ENCODE data around the gene HECW1.

DNA sequence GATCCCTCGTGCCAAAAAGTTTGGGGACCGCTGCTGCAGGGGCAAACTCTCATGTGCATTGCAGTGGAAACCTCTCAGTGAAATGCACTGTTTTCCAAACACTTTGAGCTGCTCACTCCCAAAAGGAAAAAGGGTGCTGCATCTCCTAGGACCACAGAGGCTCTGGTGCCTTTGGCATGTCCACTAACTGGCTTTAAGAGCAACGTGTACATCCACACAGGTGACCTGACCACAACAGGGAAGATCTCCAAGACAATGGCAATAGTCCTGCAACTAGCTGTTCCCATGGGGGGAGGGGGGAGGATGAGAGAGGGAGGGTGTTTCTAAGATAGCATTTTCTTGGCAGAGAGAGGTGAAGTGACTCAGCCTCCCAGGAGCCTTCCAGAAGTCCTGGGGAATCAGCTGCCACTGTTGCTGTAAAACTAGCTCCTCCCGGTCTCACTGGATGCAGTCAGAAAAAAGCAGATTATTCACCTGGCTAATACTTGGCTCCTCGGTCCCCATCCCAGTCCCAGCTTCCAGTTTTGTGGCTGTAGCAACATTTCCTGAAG lies 181.7 kb downstream of the HECW1 start:
- TF ChIP-seq POLR2A (IDR thresholded peaks at IDR 0.05): no peak
- TF ChIP-seq, protein P1, sequence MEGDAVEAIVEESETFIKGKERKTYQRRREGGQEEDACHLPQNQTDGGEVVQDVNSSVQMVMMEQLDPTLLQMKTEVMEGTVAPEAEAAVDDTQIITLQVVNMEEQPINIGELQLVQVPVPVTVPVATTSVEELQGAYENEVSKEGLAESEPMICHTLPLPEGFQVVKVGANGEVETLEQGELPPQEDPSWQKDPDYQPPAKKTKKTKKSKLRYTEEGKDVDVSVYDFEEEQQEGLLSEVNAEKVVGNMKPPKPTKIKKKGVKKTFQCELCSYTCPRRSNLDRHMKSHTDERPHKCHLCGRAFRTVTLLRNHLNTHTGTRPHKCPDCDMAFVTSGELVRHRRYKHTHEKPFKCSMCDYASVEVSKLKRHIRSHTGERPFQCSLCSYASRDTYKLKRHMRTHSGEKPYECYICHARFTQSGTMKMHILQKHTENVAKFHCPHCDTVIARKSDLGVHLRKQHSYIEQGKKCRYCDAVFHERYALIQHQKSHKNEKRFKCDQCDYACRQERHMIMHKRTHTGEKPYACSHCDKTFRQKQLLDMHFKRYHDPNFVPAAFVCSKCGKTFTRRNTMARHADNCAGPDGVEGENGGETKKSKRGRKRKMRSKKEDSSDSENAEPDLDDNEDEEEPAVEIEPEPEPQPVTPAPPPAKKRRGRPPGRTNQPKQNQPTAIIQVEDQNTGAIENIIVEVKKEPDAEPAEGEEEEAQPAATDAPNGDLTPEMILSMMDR (IDR thresholded peaks at IDR 0.05): no peak

All from heart left ventricle (tissue), 13 donors.